ENCODE data around the gene PPM1H.

Gene PPM1H

GRCh38 chr12:62701492-62701891 is 233.5 kb downstream of the PPM1H start:
- no peak for DNase-seq

GRCh38 chr12:62700091-62700880 is 234.7 kb downstream of the PPM1H start:
- DNase-seq: no peak

GRCh38 chr12:62698701-62699101 is 236.2 kb downstream of the PPM1H start:
- DNase-seq: no peak

GRCh38 chr12:62697893-62698292 is 237.1 kb downstream of the PPM1H start:
- no peak for DNase-seq

GRCh38 chr12:62695696-62696095 is 239.3 kb downstream of the PPM1H start:
- DNase-seq: no peak

GRCh38 chr12:62694632-62695031 is 240.3 kb downstream of the PPM1H start:
- DNase-seq: no peak

GRCh38 chr12:62694116-62694515 is 240.8 kb downstream of the PPM1H start:
- DNase-seq: no peak

- no peak for DNase-seq
Measured at GRCh38 chr12:62693376-62694050, 241.4 kb downstream of the PPM1H start.

GRCh38 chr12:62692884-62693283 is 242.1 kb downstream of the PPM1H start:
- DNase-seq: no peak

- DNase-seq: no peak
Measured at GRCh38 chr12:62691309-62691708, 243.6 kb downstream of the PPM1H start.

GRCh38 chr12:62689042-62689839 is 245.7 kb downstream of the PPM1H start:
- DNase-seq: no peak

- no peak for DNase-seq
Measured at GRCh38 chr12:62686938-62687337, 248.0 kb downstream of the PPM1H start.

- no peak for DNase-seq
Measured at GRCh38 chr12:62684570-62685295, 250.2 kb downstream of the PPM1H start.

- no peak for DNase-seq
Measured at GRCh38 chr12:62683776-62684569, 251.0 kb downstream of the PPM1H start.

- no peak for DNase-seq
Measured at GRCh38 chr12:62681306-62681705, 253.6 kb downstream of the PPM1H start.

- no peak for DNase-seq
Measured at GRCh38 chr12:62679608-62680007, 255.3 kb downstream of the PPM1H start.

- no peak for DNase-seq
Measured at GRCh38 chr12:62677355-62677754, 257.6 kb downstream of the PPM1H start.

- no peak for DNase-seq
Measured at GRCh38 chr12:62676521-62677307, 258.2 kb downstream of the PPM1H start.

- no peak for DNase-seq
Measured at GRCh38 chr12:62673028-62673815, 261.7 kb downstream of the PPM1H start.

GRCh38 chr12:62670986-62671720 is 263.8 kb downstream of the PPM1H start:
- no peak for DNase-seq
